NCI-H226 (cell line): ENCODE measurements around the gene ITGA11.

Source experiments
- DNase-seq: peaks from one replicate; pipeline ENCODE4 v3.0.0-alpha.2; 2015

The ITGA11 gene

DNA sequence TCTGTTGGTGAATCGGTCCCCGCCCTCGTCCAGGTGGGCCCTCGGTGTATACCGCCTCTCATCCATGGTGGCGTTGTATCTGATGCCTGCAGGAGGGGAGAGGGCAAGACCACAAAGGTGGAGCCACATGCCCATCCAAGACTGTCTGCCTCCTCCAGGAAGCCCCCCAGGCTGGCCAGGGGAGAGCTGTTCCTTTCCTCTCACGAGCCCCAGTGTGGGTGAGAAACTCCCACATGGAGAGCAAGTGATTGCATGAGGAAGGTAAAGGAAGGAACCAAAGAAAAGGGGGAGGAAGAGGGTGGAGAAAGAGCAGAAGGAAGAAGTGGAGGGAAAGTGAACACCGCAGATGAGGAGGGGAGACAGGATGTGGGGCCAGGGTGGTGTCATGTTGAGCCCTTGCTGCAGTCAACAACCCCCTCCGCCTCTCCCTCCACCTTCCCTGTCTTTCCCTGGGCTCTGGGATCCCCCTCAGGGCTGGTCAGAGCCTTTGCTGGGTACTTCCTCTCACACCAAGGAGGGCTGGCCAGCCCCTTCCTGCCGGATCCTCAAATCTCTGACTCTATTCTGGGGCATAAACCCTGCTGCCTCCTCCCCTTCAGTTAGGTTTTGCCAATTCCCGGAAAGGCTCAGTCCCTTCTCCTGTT lies 105.1 kb downstream of the ITGA11 start:
- no peak for DNase-seq

DNA sequence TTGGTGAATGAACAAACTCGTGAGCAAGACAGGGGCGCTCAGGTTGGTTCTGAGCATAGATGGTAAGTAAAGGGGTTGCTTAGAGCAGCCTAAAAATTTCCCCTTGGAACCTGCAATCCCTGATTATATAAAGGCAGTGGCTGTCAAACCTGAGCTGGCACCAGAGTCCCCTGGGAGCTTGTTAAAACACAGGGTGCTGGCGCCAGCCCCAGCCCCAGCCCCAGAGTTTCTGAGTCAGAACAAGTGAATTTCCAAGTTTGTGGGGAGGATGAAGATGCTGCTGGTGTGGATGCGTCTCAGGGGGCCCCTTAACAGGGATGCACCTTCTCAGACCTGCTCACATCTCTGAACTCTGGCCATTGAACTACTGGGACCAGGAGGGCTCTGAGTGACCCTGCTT lies 106.2 kb downstream of the ITGA11 start:
- no peak for DNase-seq

DNA sequence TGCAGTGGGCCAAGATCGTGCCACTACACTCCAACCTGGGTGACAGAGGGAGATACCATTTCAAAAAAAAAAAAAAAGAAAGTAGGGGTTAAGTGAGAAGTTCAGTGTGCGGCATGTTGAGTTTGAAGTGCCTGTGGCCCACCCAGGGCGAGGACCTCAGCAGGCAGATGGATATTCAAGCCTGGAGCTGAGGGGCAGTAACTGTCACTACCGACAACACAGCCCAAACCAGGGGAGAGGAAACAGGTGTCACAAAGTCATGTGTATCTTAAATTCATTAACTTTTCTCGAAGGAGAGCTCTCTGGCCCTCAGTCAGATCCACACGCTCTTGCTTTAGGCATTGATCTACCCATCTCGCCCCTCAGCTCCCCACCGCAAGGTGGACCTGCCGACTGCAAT lies 109.2 kb downstream of the ITGA11 start:
- no peak for DNase-seq

DNA sequence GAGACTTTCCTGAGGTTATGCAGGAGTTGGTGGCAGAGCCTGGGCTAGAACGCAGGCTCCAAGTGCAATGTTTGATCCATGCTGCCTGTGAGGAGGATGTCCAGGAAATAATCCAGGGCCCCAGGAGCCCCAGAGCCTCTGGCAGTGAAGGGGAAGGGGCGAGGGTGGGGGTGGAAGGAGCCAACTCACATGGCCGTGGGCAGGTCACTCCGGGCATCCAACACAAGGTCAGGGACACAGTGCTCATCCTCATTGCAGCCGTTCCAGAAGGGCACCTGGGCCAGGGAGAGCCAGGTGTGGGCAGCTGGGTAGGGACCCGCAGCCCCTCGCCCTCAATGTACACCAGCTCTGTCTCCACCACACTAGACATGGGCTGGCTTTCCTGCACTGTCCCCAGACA lies 110.7 kb downstream of the ITGA11 start:
- no peak for DNase-seq

GRCh38 chr15:68319997-68320396 lies 112.0 kb downstream of the ITGA11 start:
- no peak for DNase-seq

DNA sequence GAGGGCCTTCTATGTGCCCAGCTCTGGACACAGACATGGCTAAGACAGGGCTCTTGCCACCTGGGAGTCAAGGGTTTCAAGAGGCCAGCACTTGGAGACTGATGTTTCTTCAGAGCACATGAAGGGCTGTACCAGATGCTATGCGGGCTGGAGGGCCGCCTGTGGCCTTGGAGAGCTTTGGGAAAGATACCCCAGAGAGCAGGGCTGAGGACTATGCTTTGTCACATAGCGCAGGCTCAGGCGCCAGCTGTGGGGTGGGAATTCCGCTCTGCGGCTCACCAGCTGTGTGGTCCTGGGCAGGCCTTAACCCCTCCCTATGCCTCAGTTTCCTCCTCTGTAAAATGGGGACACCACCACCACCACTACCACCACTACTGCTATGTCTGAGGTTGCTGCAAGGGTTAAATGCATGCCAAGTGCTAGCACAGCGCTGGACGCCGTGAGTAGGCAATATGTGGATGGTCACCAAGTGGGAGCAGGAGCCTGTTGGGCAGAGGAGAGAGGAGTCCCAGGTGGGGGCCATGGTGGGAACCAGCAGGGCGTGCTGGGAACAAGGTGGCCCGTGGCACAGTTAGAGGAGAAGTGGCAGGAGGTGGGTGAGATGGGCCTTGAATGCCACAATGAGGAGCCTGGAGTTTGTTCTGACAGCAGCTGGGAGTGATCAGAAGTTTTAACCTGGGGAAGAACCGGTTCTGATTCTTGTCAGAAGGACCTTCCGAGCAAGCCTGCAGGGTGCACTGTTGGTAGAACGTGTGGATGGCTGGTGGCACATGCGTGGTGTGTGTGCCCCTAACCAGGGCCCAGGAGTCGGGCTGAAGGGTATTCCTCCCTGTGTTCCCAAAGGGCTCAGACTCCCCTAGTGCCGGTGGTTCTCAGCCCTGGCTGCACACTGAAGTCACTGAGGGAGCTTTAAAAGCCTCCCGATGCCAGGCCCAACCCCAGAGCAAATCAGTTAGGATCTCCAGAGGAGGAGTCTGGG lies 112.7 kb downstream of the ITGA11 start:
- no peak for DNase-seq

GRCh38 chr15:68318008-68318835 lies 113.7 kb downstream of the ITGA11 start:
- DNase-seq: no peak

DNA sequence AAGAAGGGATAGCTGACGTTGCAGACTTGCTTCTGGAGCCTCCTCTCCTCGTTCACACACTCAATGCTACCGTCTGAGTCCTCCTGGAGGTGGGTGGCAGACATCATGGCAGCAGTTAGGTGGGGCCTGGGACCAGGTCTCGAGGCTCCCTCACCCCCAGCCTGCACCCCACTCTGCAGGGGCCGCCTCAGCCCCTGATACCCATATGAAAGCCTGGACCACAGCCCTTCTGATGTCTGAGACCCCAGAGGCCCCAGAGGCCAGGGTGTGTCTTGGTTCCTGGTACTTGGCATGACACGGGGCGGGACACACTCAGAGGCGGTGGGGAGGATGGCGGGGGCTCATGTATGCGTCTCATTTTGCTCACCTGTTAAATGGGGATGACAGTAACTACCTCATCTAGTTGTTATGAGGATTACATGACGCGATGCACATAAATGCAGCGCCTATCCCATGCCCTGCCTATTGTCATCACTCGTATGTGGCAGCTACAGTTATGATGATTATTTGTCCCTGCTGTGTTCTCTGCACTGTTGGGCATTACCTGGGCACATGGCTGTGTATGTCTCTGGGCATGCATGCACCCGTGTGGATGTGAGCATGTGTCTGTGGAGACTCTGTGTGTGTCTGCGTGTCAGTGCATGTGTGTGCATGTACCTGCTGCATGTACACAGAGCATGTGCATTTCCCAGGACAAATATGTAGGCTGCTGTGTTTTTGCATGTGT lies 114.5 kb downstream of the ITGA11 start:
- DNase-seq: no peak

DNA sequence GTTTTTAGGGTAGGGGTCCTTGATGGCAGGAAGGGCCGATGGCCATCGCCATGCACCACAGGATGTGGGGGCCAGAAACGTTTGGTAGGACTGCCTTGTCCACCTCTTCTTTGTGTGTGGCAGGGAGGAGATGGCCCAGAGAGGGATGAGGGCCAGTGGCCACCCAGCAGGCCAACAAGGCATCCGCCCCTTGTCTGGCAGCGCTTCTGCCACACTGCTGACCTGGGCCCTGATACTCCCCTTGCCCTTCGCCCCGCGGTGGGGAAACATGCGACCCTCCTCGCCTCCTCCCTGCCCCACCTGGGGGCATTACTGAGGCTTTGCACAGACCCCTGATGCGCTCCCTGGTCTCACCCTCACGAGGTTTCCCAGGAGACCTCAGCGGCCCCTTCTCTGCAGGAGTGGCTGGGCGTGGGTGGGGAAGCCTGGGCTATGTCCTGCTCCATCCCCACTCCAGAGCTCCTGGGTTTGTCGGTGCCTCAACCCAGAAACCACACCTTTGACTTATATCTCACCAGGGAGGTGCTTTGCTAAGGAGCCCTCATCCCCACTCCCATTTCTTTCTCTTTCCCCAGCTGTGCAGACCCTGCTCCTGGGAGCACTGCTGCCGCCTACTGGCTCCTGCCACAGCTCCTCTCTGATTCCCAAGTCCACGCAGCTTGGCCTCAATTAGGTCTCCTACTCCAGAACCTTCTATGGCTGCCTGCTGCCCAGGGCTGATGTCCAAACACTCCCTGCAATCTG lies 115.7 kb downstream of the ITGA11 start:
- no peak for DNase-seq

- DNase-seq: no peak
Observed at GRCh38 chr15:68315495-68316031, 116.4 kb downstream of the ITGA11 start.

GRCh38 chr15:68315035-68315434 lies 116.9 kb downstream of the ITGA11 start:
- DNase-seq: no peak

- DNase-seq: no peak
Observed at GRCh38 chr15:68314563-68314962, 117.4 kb downstream of the ITGA11 start.

DNA sequence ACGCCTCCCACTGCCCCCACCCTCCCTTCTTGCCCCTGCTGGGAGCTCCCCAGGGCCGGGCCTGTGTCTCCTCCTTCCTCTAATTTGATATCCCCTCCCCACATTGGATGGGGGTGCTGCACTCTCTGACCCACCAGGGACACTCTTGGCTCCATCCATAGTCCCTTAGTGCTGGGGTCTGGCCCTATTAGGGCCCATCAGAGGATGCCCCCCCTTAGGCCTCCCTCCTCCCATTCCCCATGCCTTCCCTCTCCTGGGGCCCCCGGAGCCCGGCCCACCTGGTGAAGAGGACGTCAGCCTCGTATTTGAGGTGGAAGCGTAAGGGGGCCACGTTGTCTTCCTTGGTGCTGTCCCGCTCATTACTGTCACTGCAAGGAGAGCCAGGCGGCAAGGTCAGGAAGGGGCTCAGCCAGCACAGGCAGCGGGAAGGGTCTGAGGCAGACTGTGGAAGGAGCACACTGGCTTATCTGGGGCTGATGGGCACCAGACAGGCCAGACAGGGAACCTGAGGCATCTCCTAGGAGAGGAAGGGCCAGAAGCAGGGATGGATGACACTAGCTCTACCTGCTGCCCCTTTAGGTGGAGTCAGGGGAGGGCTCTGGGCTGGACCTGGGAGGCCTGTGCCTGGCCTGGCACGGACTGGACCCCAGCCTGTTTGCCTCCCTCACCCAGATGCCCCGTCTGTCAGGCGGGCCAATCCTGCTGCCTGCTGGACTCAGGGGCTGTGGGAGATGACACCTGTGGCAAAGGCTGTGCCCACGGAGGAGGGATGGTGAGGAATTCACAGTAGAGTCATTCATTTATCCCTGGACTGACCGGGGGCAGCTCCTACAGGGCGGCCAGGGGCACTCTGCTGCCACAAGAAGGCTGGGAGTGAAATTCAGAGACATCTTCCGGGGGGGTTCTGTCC lies 118.2 kb downstream of the ITGA11 start:
- DNase-seq: no peak

DNA sequence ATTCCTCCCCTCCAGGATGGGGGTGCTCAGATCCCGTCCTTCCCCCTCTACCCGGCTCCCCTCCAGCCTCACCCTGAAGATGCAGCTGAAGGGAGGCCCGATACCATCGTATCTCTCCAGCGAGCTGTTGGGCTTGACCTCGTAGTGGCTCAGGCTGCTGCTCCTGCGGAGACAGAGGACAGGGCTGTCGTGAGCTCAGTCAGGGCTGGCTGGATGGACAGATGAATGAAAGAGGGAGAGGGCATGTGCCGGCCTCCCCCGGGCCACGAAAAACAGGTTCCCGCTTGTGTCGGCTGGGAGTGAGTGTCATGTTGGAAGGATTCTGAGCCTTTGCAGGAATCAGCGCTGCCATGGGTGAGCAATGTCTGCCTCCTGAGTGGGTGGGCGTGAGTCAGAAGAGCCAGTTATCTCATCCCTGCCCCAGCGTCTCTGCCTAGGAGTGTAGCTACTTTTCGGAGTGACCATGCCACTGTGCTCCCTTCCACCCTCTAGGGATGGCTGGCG lies 119.2 kb downstream of the ITGA11 start:
- DNase-seq: no peak

GRCh38 chr15:68311859-68312557 lies 120.0 kb downstream of the ITGA11 start:
- no peak for DNase-seq

DNA sequence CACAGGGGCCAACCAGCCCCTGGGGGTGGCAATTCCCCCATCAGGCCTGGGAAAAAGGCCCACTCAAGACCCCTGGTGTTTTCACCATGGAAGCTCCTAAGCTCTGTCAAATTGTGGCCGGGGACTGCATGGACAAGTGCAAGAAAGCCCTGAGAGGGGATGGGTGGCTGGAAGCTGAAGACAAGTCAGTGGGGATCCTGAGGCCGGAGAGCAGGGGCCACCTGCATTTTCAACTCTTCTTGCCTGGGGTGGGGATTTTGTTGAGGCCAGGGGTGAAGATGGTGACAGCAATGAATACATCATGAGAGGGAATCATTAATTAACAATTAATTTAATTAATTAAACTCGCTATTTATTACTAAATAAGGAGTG lies 120.5 kb downstream of the ITGA11 start:
- DNase-seq: no peak

- DNase-seq: no peak
Observed at GRCh38 chr15:68310804-68311463, 121.0 kb downstream of the ITGA11 start.

DNA sequence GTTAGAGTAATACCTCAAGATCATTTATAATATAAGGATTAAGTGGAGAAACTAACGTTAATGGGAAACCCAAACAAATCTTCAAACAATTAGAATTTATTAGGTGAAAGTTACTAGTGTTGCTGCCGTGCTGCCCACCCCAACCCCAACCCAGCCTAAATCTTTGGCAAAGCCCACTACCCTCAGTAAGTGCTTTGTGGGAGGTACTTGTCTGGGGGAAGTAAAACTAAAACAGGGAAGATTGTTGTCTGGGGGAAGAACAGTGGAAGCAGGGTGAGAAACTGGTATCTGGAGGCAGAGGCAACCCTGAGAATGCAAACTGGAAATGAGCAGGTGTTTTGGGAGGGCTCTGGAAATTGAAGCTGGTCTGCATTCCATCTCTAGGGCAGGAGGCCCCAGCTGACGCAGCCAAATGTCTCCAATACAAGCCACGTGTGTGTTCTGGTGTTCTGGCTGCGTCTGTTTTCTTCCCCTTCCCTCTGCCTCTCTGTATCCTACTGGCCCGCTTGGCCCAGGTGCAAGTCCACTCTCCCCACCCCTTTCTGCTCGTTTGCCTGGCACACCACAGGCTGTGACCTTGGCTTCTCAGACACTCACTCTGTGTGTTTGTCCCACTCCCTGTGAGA lies 121.7 kb downstream of the ITGA11 start:
- no peak for DNase-seq

- DNase-seq: no peak
Observed at GRCh38 chr15:68309024-68309423, 122.9 kb downstream of the ITGA11 start.
